KMS-11 (cell line): ENCODE data around the gene HHAT.

ENCODE experiments used
- H2AFZ ChIP-seq: fragments of 200-600 bp; sonication (generic); 2 replicates; pipeline ENCODE4 v1.6.1; 2016; ENCODE audit warnings: antibody characterized with exemption, mixed run types, low read depth
- H3K27ac ChIP-seq: fragments of 200-600 bp; sonication (generic); 2 replicates; pipeline ENCODE4 v1.6.1; 2016; ENCODE audit warnings: mild to moderate bottlenecking, mixed run types
- H3K27me3 ChIP-seq: fragments of 200-600 bp; sonication (generic); 2 replicates; pipeline ENCODE4 v1.6.1; 2017; ENCODE audit warnings: mild to moderate bottlenecking, low read depth, mixed run types, moderate library complexity; ENCODE audit not compliant: insufficient read depth
- H3K36me3 ChIP-seq: fragments of 200-600 bp; sonication (generic); 2 replicates; pipeline ENCODE4 v1.6.1; 2017; ENCODE audit warnings: mild to moderate bottlenecking, mixed run types; ENCODE audit not compliant: insufficient read depth
- H3K4me1 ChIP-seq: fragments of 200-600 bp; sonication (generic); 2 replicates; pipeline ENCODE4 v1.6.1; 2016; ENCODE audit warnings: mild to moderate bottlenecking, low read depth, mixed run types; ENCODE audit not compliant: poor library complexity, severe bottlenecking
- H3K4me2 ChIP-seq: fragments of 200-600 bp; sonication (generic); 2 replicates; pipeline ENCODE4 v1.7.0; 2016; ENCODE audit warnings: mild to moderate bottlenecking, mixed run types
- H3K4me3 ChIP-seq: fragments of 200-600 bp; sonication (generic); IDR thresholded peaks from 2 replicates; pipeline ENCODE4 v1.6.1; 2017; ENCODE audit warnings: low read depth, low read length, mixed read lengths; ENCODE audit not compliant: insufficient read depth
- H3K79me2 ChIP-seq: fragments of 200-600 bp; sonication (generic); 2 replicates; pipeline ENCODE4 v1.6.1; 2016; ENCODE audit warnings: low read depth, mixed run types; ENCODE audit not compliant: insufficient read depth
- H3K9ac ChIP-seq: fragments of 200-600 bp; sonication (generic); 2 replicates; pipeline ENCODE4 v1.6.1; 2016; ENCODE audit warnings: mild to moderate bottlenecking, mixed run types
- H4K20me1 ChIP-seq: fragments of 200-600 bp; sonication (generic); 2 replicates; pipeline ENCODE4 v1.6.1; 2016; ENCODE audit warnings: mild to moderate bottlenecking, mixed run types; ENCODE audit not compliant: insufficient read depth
- CTCF ChIP-seq: fragments of 200-600 bp; sonication (generic); conservative IDR thresholded peaks from 2 replicates; pipeline ENCODE4 v1.6.1; 2017; ENCODE audit warnings: low read depth, mild to moderate bottlenecking, antibody characterized with exemption, low read length, moderate library complexity, mixed read lengths

HHAT gene

DNA sequence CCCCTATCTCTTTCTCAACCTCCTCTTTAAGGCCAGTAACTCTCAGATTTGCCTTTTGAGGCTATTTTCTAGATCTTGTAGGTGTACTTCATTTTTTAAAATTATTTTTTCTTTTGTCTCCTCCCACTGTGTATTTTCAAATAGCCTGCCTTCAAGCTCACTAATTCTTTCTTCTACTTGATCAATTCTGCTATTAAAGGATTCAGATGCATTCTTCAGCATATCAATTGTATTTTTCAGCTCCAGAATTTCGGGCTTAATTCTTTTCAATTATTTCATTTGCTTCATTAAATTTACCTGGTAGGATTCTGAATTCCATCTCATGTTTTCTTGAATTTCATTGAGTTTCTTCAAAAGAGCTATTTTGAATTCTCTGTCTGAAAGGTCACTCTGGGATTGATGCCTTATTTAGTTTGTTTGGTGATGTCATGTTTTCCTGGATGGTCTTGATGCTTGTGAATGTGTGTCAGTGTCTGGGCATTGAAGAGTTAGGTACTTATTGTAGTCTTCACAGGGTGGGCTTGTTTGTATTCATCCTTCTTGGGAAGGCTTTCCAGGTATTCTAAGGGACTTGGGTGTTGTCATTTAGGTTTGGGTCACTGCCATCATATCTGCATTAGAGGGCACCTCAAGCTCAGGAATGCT is 3.6 kb upstream of the HHAT start:
- Histone ChIP-seq H3K79me2 (no peaks in the 10 kb centered on the region), H3K4me3 (no peak overlapping the region), H3K9ac (no peak overlapping the region), H3K36me3 (no peaks in the 10 kb centered on the region), H3K27ac (no peak overlapping the region), H3K4me2 (no peak overlapping the region), H3K4me1 (peaks cover 32% of the 10 kb centered on the region), H3K27me3 (no peaks in the 10 kb centered on the region), H4K20me1 (no peaks in the 10 kb centered on the region), H2AFZ (no peak overlapping the region)
- no peak for TF ChIP-seq CTCF

- H3K79me2 ChIP-seq, result no peaks in the 10 kb centered on the region
- no peak for TF ChIP-seq CTCF
- H4K20me1 ChIP-seq, result no peaks in the 10 kb centered on the region
- peaks cover 60% of the 10 kb centered on the region for H3K4me1 ChIP-seq
- H3K27ac ChIP-seq, result peak overlapping the region; percentile 86
- H3K4me3 ChIP-seq, result peak overlapping the region; percentile 94
- H3K9ac ChIP-seq, result peak overlapping the region; percentile 79
- H3K4me2 ChIP-seq, result peak overlapping the region; percentile 98
- peak overlapping the region; percentile 96 for H2AFZ ChIP-seq
- H3K27me3 ChIP-seq, result no peaks in the 10 kb centered on the region
- no peaks in the 10 kb centered on the region for H3K36me3 ChIP-seq
These were observed 513 bp upstream of the HHAT start for GRCh38 chr1:210328032-210328745.

GRCh38 chr1:210330279-210330866 is 1.7 kb downstream of the HHAT start:
- H3K79me2 ChIP-seq, result no peaks in the 10 kb centered on the region
- H2AFZ ChIP-seq, result peak overlapping the region; percentile 6; the same call in 1 of the 2 replicates
- no peak overlapping the region; the same call in 1 of the 2 replicates for H3K9ac ChIP-seq
- peak overlapping the region; percentile 86; the same call in 1 of the 2 replicates for H3K27ac ChIP-seq
- no peaks in the 10 kb centered on the region for H4K20me1 ChIP-seq
- no peak overlapping the region for H3K4me3 ChIP-seq
- H3K4me2 ChIP-seq, result peak overlapping the region; percentile 98
- TF ChIP-seq CTCF, result no peak
- no peaks in the 10 kb centered on the region for H3K36me3 ChIP-seq
- peaks cover 72% of the 10 kb centered on the region for H3K4me1 ChIP-seq
- H3K27me3 ChIP-seq, result no peaks in the 10 kb centered on the region

DNA sequence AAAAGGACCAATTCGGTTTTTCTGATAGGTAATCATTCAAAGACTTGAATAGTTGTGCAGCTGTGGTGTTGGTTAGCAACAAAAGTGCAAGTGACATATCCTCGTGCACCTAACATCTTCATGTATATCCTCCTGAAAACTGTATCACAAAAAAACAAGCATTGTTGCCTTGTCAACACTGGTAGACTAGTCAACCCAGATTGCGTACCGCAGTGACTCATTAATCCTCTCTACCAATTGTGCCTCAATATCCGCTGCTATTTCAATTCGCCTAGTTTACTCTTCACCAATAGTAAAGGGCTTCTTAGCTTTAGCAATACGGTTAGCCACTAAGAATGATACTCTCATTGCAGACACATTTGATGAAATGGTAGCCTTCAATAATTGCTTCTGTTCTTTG is 3.5 kb downstream of the HHAT start:
- TF ChIP-seq CTCF, result no peak
- no peaks in the 10 kb centered on the region for H3K27me3 ChIP-seq
- H3K9ac ChIP-seq, result peak overlapping the region; percentile 31
- H3K79me2 ChIP-seq, result no peaks in the 10 kb centered on the region
- H3K4me2 ChIP-seq, result peak overlapping the region; percentile 98
- H3K27ac ChIP-seq, result peak overlapping the region; percentile 86
- H3K4me3 ChIP-seq, result no peak overlapping the region
- H3K4me1 ChIP-seq, result peaks cover 87% of the 10 kb centered on the region
- H4K20me1 ChIP-seq, result no peaks in the 10 kb centered on the region
- H3K36me3 ChIP-seq, result no peaks in the 10 kb centered on the region
- H2AFZ ChIP-seq, result peak overlapping the region; percentile 15; the same call in 1 of the 2 replicates
